Uterus (tissue), 4 donors: ENCODE results near the gene PRKN. TPM values are rescaled to one million over a fixed set of nuclear protein-coding genes. Genes with fewer than 3 reads are reported as not detected.

Experiments used
- DNase-seq, 2 donors: peaks; one replicate each; pipeline ENCODE4 v3.0.0-alpha.2; 2019 to 2020
- H3K27ac ChIP-seq, 2 donors: fragments of 200-600 bp; sonication (generic); 1 replicate in 1 of 2; 2 replicates in 1 of 2; pipeline ENCODE4 v1.5.1; 2016 to 2018
- H3K27me3 ChIP-seq, 2 donors: fragments of 200-600 bp; sonication (generic); one replicate each; pipeline ENCODE4 v1.5.1; 2018 to 2019; ENCODE audit warnings: control low read depth in 1 of 2
- H3K36me3 ChIP-seq, 2 donors: fragments of 200-600 bp; sonication (generic); one replicate each; pipeline ENCODE4 v1.5.1; 2019; ENCODE audit warnings: control low read depth in 1 of 2
- H3K4me1 ChIP-seq, 2 donors: fragments of 200-600 bp; sonication (generic); one replicate each; pipeline ENCODE4 v1.5.1; 2018 to 2019; ENCODE audit warnings: control low read depth in 1 of 2
- H3K4me3 ChIP-seq, 2 donors: fragments of 200-600 bp; sonication (generic); 1 replicate in 1 of 2; 2 replicates in 1 of 2; pipeline ENCODE4 v1.5.1; 2018 to 2019; ENCODE audit warnings: mild to moderate bottlenecking in 1 of 2
- H3K9me3 ChIP-seq, 2 donors: fragments of 200-600 bp; sonication (generic); one replicate each; pipeline ENCODE4 v1.5.1; 2019; ENCODE audit warnings: control low read depth in 1 of 2
- POLR2A ChIP-seq, 2 donors: fragments of 450-650 bp; IDR thresholded peaks; one replicate each; pipeline ENCODE4 v1.6.1; 2016; ENCODE audit warnings: antibody characterized with exemption in 2 of 2, mild to moderate bottlenecking in 1 of 2, moderate library complexity in 1 of 2
- intact Hi-C: fragments of 100-400 bp; cut with DNase I; formaldehyde crosslinking; loops from one replicate; pipeline ENCODE4 v1.15.1; 2023; ENCODE audit warnings: low total_unique reads
- total RNA-seq, 4 donors: library from RNA; depleted of rRNA in 3 of 4; stranded (reverse); fragments of >200 nt in 3 of 4; gene quantifications; one replicate each; pipeline versions ENCODE4 v1.1.0 to v1.2.4, GENCODE V29; 2014 to 2023
- TF ChIP-seq, protein P1 (sequence below), 4 experiments: fragments of 200-600 bp in 2 of 4; fragments of 450-650 bp in 2 of 4; sonication (generic) in 2 of 4; IDR thresholded peaks; one replicate each; pipeline ENCODE4 v1.5.1; 2016 to 2019; ENCODE audit warnings: antibody characterized with exemption in 4 of 4, mild to moderate bottlenecking in 2 of 4, moderate library complexity in 1 of 4
- donor health status: DM: yes; HTN: yes; CAD: no.

PRKN gene
- total RNA-seq, 4 donors from 2014 or later: 10.2 to 21.3 (median 13.1) TPM

DNA sequence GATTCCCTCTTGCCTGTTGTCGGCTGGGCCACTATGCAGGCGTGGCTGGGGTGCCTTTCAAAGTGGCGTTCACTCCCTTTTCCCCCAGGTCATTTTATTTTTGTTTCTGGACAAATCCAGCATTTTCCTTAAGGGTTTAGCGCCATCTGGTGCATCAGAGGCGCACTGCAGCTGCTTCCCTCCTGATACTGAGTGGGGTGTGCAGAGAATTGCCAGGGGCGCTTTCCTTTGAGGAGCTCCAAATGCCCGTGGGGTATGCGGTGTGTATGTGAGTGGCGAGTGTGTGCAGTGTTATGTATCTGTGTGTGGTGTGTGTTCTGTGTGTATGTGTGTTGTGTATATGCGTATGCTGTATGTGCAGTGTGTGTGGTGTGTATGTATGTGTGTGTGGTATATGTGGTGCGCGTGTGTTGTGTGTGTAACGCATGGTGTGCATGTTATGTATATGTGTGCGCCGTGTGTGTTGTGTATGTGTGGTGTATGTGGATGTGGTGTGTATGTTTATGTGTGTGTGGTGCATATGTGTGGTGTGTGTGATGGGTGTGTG, 1353.6 kb downstream of the PRKN start:
- Histone ChIP-seq H3K4me3 (no peak overlapping the region), H3K36me3 (no peaks in the 10 kb centered on the region), H3K27me3 (no peaks in the 10 kb centered on the region), H3K27ac (no peak overlapping the region), H3K9me3 (no peaks in the 10 kb centered on the region), H3K4me1 (no peaks in the 10 kb centered on the region)
- no peak for TF ChIP-seq POLR2A (IDR thresholded peaks at IDR 0.05)
- TF ChIP-seq, protein P1, sequence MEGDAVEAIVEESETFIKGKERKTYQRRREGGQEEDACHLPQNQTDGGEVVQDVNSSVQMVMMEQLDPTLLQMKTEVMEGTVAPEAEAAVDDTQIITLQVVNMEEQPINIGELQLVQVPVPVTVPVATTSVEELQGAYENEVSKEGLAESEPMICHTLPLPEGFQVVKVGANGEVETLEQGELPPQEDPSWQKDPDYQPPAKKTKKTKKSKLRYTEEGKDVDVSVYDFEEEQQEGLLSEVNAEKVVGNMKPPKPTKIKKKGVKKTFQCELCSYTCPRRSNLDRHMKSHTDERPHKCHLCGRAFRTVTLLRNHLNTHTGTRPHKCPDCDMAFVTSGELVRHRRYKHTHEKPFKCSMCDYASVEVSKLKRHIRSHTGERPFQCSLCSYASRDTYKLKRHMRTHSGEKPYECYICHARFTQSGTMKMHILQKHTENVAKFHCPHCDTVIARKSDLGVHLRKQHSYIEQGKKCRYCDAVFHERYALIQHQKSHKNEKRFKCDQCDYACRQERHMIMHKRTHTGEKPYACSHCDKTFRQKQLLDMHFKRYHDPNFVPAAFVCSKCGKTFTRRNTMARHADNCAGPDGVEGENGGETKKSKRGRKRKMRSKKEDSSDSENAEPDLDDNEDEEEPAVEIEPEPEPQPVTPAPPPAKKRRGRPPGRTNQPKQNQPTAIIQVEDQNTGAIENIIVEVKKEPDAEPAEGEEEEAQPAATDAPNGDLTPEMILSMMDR (IDR thresholded peaks at IDR 0.05): peak; percentile 86 to 99 (median 94)
- peak; percentile 70 to 75 for DNase-seq
- intact Hi-C loops: loop anchor here (5.0 to 10.0 kb wide), 2 partner anchors 237 to 449 kb away; no protein-coding TSS in a partner anchor

DNA sequence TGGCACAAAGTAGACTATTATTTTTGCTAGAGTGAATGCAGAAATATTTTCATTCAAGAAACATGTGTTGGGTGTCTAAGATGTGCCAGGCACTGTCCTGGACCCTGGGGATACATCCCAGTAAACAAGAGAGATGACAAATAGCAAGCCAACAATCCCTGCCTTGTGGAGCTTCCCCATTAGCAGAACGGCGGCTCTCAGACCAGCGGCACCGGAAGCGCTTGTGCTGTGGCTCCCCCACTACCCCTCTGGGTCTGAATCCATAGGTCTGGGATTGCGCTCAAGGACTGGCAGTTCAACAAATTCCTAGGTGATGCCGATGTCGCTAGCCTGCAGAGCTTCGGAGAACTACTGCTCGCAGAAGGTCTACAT, 1355.2 kb downstream of the PRKN start:
- Histone ChIP-seq H3K4me3 (no peak overlapping the region), H3K27me3 (no peaks in the 10 kb centered on the region), H3K36me3 (no peaks in the 10 kb centered on the region), H3K9me3 (no peaks in the 10 kb centered on the region), H3K27ac (no peak overlapping the region), H3K4me1 (no peaks in the 10 kb centered on the region)
- DNase-seq: no peak
- intact Hi-C loops: loop anchor here (5.0 to 10.0 kb wide), 2 partner anchors 235 to 448 kb away; no protein-coding TSS in a partner anchor
- TF ChIP-seq, protein P1 (IDR thresholded peaks at IDR 0.05): no peak
- no peak for TF ChIP-seq POLR2A (IDR thresholded peaks at IDR 0.05)

DNA sequence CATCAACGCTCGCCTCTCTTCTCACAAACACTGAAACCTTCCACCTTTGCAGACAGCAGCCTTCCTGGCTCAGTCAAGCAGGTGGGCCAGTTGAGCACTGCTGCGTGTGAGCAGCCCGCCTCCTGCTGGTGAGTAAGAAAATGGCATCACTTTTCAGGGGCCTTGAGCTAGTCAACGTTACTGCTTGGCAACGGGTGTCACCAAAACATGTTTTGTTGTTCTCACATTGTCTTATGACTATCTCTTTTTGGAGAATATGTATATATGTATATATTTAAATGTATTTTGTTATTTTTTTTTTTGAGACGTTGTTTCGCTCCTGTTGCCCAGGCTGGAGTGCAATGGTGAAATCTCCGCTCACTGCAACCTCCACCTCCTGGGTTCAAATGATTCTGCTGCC, 1356.7 kb downstream of the PRKN start:
- Histone ChIP-seq H3K9me3 (no peaks in the 10 kb centered on the region), H3K27me3 (no peaks in the 10 kb centered on the region), H3K4me1 (no peaks in the 10 kb centered on the region), H3K4me3 (no peak overlapping the region), H3K27ac (no peak overlapping the region), H3K36me3 (no peaks in the 10 kb centered on the region)
- peak; percentile 44 to 55 for DNase-seq
- TF ChIP-seq, protein P1 (IDR thresholded peaks at IDR 0.05): peak; percentile 80 to 86 (median 82)
- no peak for TF ChIP-seq POLR2A (IDR thresholded peaks at IDR 0.05)
- intact Hi-C loops: loop anchor here (5.0 to 10.0 kb wide), 2 partner anchors 234 to 446 kb away; no protein-coding TSS in a partner anchor

DNA sequence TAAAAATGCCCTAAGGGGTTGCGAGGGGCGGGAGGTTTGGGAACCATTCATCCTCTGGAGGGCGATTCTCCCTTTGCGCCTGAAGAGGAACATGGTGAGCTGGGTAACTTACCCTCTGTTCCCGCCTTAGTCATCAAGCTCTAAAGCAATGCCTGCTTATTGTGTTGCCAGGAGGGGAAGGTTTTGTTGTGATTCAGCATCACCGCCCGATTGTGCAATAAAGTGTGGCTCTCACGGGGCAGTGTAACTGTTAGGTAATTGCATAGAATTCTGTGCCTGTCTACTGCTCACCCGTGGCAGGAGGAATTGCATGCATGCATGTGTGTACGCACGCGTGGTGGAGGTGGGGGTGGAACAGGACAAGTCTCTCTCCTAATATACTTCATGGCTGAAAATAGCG, 1358.2 kb downstream of the PRKN start:
- no peak overlapping the region for H3K4me3 ChIP-seq
- intact Hi-C loops: no loop called here
- TF ChIP-seq, protein P1 (IDR thresholded peaks at IDR 0.05): no peak
- no peak for TF ChIP-seq POLR2A (IDR thresholded peaks at IDR 0.05)
- no peak overlapping the region for H3K27ac ChIP-seq
- H3K27me3 ChIP-seq: no peaks in the 10 kb centered on the region
- no peaks in the 10 kb centered on the region for H3K9me3 ChIP-seq
- no peaks in the 10 kb centered on the region for H3K36me3 ChIP-seq
- no peaks in the 10 kb centered on the region for H3K4me1 ChIP-seq
- DNase-seq: no peak

DNA sequence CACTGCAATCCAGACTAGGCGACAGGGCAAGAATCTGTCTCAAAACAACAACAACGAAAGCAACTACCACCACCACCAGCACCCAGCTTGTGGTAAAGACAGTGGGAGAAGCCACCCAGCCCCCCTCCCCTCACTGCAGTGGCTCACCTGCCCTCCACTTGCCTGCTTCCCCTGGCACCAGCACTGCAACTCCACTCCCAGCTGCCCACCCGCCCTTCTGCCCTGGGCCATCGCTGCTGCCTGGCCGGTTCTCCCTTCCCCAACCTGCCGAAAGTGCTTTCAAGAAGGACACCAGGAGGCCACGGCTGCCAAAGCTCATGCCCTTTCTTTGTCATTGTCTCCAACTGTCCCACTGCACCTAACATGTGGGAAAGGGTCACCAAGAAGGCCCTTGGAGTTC, 1359.1 kb downstream of the PRKN start:
- no peaks in the 10 kb centered on the region for H3K27me3 ChIP-seq
- TF ChIP-seq, protein P1 (IDR thresholded peaks at IDR 0.05): no peak
- TF ChIP-seq POLR2A (IDR thresholded peaks at IDR 0.05): no peak
- no peaks in the 10 kb centered on the region for H3K4me1 ChIP-seq
- no peaks in the 10 kb centered on the region for H3K9me3 ChIP-seq
- intact Hi-C loops: no loop called here
- H3K36me3 ChIP-seq: no peaks in the 10 kb centered on the region
- H3K27ac ChIP-seq: no peak overlapping the region
- no peak overlapping the region for H3K4me3 ChIP-seq
- DNase-seq: no peak
